PC-3 (cell line): Measurements from ENCODE around the gene PYROXD2. TPM values are rescaled to one million over a fixed set of nuclear protein-coding genes. Genes with fewer than 3 reads are reported as not detected.

Source experiments
- ATAC-seq: fragments of 200-7000 bp; cut with Tn5 transposase; 2 replicates; pipeline ENCODE4 v1.9.1; 2020; ENCODE audit warnings: mild to moderate bottlenecking, moderate library complexity
- BruUV-seq: library from RNA; stranded (reverse); fragments of 400-500 nt; replicated peaks from 2 replicates; lab custom pipeline; 2021; lab: Mats Ljungman, UMichigan
- CTCF ChIA-PET: fragments of 300-600 bp; sonication (Branson Sonifier 250); formaldehyde crosslinking; loops from one replicate; lab custom pipeline; 2022; ENCODE audit warnings: antibody characterized with exemption; lab: Charles Lee
- POLR2A ChIA-PET: fragments of 300-600 bp; sonication (Branson Sonifier 250); formaldehyde crosslinking; loops from one replicate; lab custom pipeline; 2022; ENCODE audit warnings: antibody characterized with exemption; ENCODE audit not compliant: unreplicated experiment; lab: Charles Lee
- DNase-seq: peaks from one replicate; pipeline ENCODE4 v3.0.0-alpha.2; 2015
- H2AFZ ChIP-seq: fragments of 300-600 bp; sonication (generic); 2 replicates; pipeline ENCODE4 v1.6.0; 2016; ENCODE audit warnings: antibody characterized with exemption, low read length
- H3F3A ChIP-seq: fragments of 300-600 bp; sonication (generic); one replicate; pipeline ENCODE4 v1.6.0; 2017; ENCODE audit warnings: antibody characterized with exemption, low read length, control low read depth, mild to moderate bottlenecking; ENCODE audit not compliant: unreplicated experiment
- H3K27ac ChIP-seq: fragments of 300-600 bp; sonication (generic); 2 replicates; pipeline ENCODE4 v1.5.1; 2016; ENCODE audit warnings: mild to moderate bottlenecking, low read length
- H3K27me3 ChIP-seq: fragments of 300-600 bp; sonication (generic); 2 replicates; pipeline ENCODE4 v1.6.1; 2016; ENCODE audit warnings: low read length, mixed read lengths
- H3K36me3 ChIP-seq: fragments of 300-600 bp; sonication (generic); 2 replicates; pipeline ENCODE4 v1.6.1; 2016; ENCODE audit warnings: low read depth, mixed run types, low read length, mixed read lengths
- H3K4me1 ChIP-seq: fragments of 300-600 bp; sonication (generic); 2 replicates; pipeline ENCODE4 v1.5.1; 2016; ENCODE audit warnings: low read length; ENCODE audit not compliant: insufficient read depth
- H3K4me2 ChIP-seq: fragments of 300-600 bp; sonication (generic); 2 replicates; pipeline ENCODE4 v1.6.0; 2016; ENCODE audit warnings: low read length
- H3K4me3 ChIP-seq: fragments of 300-600 bp; sonication (generic); 2 replicates; pipeline ENCODE4 v1.5.1; 2016; ENCODE audit warnings: mild to moderate bottlenecking, low read length, mixed read lengths
- H3K79me2 ChIP-seq: fragments of 300-600 bp; sonication (generic); 2 replicates; pipeline ENCODE4 v1.6.1; 2017; ENCODE audit warnings: low read length, mixed read lengths
- H3K9ac ChIP-seq: fragments of 300-600 bp; sonication (generic); 2 replicates; pipeline ENCODE4 v1.6.0; 2016; ENCODE audit warnings: mild to moderate bottlenecking, low read length
- H3K9me2 ChIP-seq: fragments of 300-600 bp; sonication (generic); replicated peaks from 2 replicates; pipeline ENCODE4 v1.6.1; 2016; ENCODE audit warnings: mixed run types, low read length, mixed read lengths
- H3K9me3 ChIP-seq: fragments of 300-600 bp; sonication (generic); 2 replicates; pipeline ENCODE4 v1.6.1; 2016; ENCODE audit warnings: low read length, mixed read lengths
- H4K20me1 ChIP-seq: fragments of 300-600 bp; sonication (generic); 2 replicates; pipeline ENCODE4 v1.6.1; 2016; ENCODE audit warnings: low read length, mixed read lengths
- CTCF ChIP-seq: fragments of 300-600 bp; sonication (generic); conservative IDR thresholded peaks from 2 replicates; pipeline ENCODE4 v1.5.1; 2017; ENCODE audit warnings: antibody characterized with exemption, low read depth, mild to moderate bottlenecking, low read length
- EZH2 ChIP-seq: fragments of 300-600 bp; sonication (generic); IDR thresholded peaks from one replicate; pipeline ENCODE4 v1.6.1; 2017; ENCODE audit warnings: antibody characterized with exemption, mild to moderate bottlenecking, low read length; ENCODE audit not compliant: unreplicated experiment
- EZH2phosphoT487 ChIP-seq: fragments of 300-600 bp; sonication (generic); IDR thresholded peaks from 2 replicates; pipeline ENCODE4 v1.6.1; 2018; ENCODE audit warnings: mild to moderate bottlenecking, antibody characterized with exemption, low read length, borderline replicate concordance
- intact Hi-C: fragments of 100-400 bp; cut with micrococcal nuclease; formaldehyde crosslinking; loops from 2 replicates; pipeline ENCODE4 v1.9.0; 2023
- total RNA-seq: library from RNA; depleted of rRNA; stranded (reverse); fragments of >200 nt; gene quantifications from 2 replicates; pipeline ENCODE4 v1.2.3, GENCODE V29; 2014

Gene PYROXD2
- total RNA-seq, 1 experiment from 2014 or later = 3.1 TPM

GRCh38 chr10:98414578-98414931 lies 427 bp downstream of the PYROXD2 start:
- peak overlapping the region; percentile 69 for H3K9ac ChIP-seq
- TF ChIP-seq EZH2phosphoT487 (no peak), EZH2 (no peak), CTCF (no peak)
- no peaks in the 10 kb centered on the region for H3K9me3 ChIP-seq
- H3K4me1 ChIP-seq = peaks cover 15% of the 10 kb centered on the region
- H3K27me3 ChIP-seq = no peaks in the 10 kb centered on the region
- no peaks in the 10 kb centered on the region for H3K9me2 ChIP-seq
- BruUV-seq = TSS peak; percentile 76
- POLR2A ChIA-PET = interaction anchor here (0.9 kb wide), 1 partner anchor 86 kb away, joined by 4 read pairs; no protein-coding TSS in a partner anchor
- H3F3A ChIP-seq = no peaks in the 10 kb centered on the region
- H3K79me2 ChIP-seq = peaks cover 11% of the 10 kb centered on the region
- no peak for ATAC-seq
- H3K4me3 ChIP-seq = peak overlapping the region; percentile 73
- CTCF ChIA-PET = interaction anchor here (0.5 kb wide), 1 partner anchor 630 kb away, joined by 3 read pairs; no protein-coding TSS in a partner anchor
- DNase-seq = no peak
- H4K20me1 ChIP-seq = no peaks in the 10 kb centered on the region
- peak overlapping the region; percentile 49 for H3K27ac ChIP-seq
- intact Hi-C loops = no loop called here
- peak overlapping the region; percentile 80 for H2AFZ ChIP-seq
- H3K4me2 ChIP-seq = peak overlapping the region; percentile 88
- H3K36me3 ChIP-seq = no peaks in the 10 kb centered on the region

DNA sequence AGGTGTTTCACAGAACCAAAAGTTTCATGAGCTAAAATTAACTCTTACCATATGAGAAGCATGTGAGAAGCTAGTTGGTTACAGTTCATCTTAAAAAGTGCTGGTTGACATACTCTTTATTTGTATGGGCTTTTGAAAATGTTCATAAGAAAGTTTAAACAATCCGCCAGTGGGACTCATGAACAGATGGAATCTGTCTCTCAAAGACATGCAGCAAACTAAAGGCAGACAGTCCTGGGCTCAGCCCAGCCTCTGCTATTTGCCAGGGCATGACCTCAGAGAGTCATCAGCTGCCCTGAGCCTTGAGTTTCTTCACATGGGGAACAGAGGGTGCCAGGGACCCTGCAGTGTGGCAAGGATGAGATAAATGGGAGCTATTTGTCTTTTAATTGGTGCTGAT lies 3.2 kb downstream of the PYROXD2 start:
- Histone ChIP-seq H3K27ac (no peak overlapping the region), H3K9me3 (no peaks in the 10 kb centered on the region), H3K9ac (no peak overlapping the region), H3K36me3 (no peaks in the 10 kb centered on the region), H3K27me3 (no peaks in the 10 kb centered on the region), H2AFZ (no peak overlapping the region), H3K4me2 (no peak overlapping the region), H4K20me1 (no peaks in the 10 kb centered on the region), H3K4me1 (peaks cover 15% of the 10 kb centered on the region), H3K9me2 (no peaks in the 10 kb centered on the region), H3K4me3 (no peak overlapping the region), H3K79me2 (peaks cover 11% of the 10 kb centered on the region), H3F3A (no peaks in the 10 kb centered on the region)
- POLR2A ChIA-PET = no interaction called here
- intact Hi-C loops = no loop called here
- DNase-seq (no peak), ATAC-seq (no peak)
- BruUV-seq = no TSS peak
- CTCF ChIA-PET = interaction anchor here (0.6 kb wide), 1 partner anchor 145 kb away, joined by 4 read pairs; no protein-coding TSS in a partner anchor
- TF ChIP-seq CTCF (no peak), EZH2 (no peak)

GRCh38 chr10:98411166-98411565 lies 3.8 kb downstream of the PYROXD2 start:
- no TSS peak for BruUV-seq
- TF ChIP-seq CTCF = no peak
- TF ChIP-seq EZH2phosphoT487 = no peak
- no peak for TF ChIP-seq EZH2
- no peak for DNase-seq
- Histone ChIP-seq H3F3A (no peaks in the 10 kb centered on the region), H3K36me3 (no peaks in the 10 kb centered on the region), H3K4me3 (no peak overlapping the region), H4K20me1 (no peaks in the 10 kb centered on the region), H3K9me3 (no peaks in the 10 kb centered on the region), H3K79me2 (peaks cover 11% of the 10 kb centered on the region), H3K4me1 (peaks cover 15% of the 10 kb centered on the region), H3K4me2 (no peak overlapping the region), H3K27me3 (no peaks in the 10 kb centered on the region), H3K9me2 (no peaks in the 10 kb centered on the region), H2AFZ (no peak overlapping the region), H3K9ac (no peak overlapping the region), H3K27ac (no peak overlapping the region)
- no peak for ATAC-seq
- ChIA-PET CTCF (interaction anchor here (0.6 kb wide), 1 partner anchor 144 kb away, joined by 4 read pairs; no protein-coding TSS in a partner anchor), POLR2A (no interaction called here)
- intact Hi-C loops = no loop called here
